ENCODE results near the gene UBE2M.
A peak's percentile ranks its signal among the peaks of the same experiment; 100 is the strongest.

Gene UBE2M

GRCh38 chr19:58563034-58563573 is 4.7 kb upstream of the UBE2M start:
- TF ChIP-seq ZNF274 (IDR thresholded peaks at IDR 0.05; ENCODE audit: low read depth, low read length), result no peak
- H3K4me3 ChIP-seq (ENCODE audit: low read length), result peak overlapping the region; percentile 34; the same call in 1 of the 2 replicates

- H3K4me3 ChIP-seq (ENCODE audit: low read length), result peak overlapping the region; percentile 34; the same call in 1 of the 2 replicates
- TF ChIP-seq ZNF274 (IDR thresholded peaks at IDR 0.05; ENCODE audit: low read depth, low read length), result no peak
Observed at GRCh38 chr19:58562122-58563033, 4.0 kb upstream of the UBE2M start.

- no peak for TF ChIP-seq ZNF274 (IDR thresholded peaks at IDR 0.05; ENCODE audit: low read depth, low read length)
- H3K4me3 ChIP-seq (ENCODE audit: low read length), result peak overlapping the region; percentile 34; the same call in 1 of the 2 replicates
Observed at GRCh38 chr19:58561373-58562121, 3.1 kb upstream of the UBE2M start.

- no peak overlapping the region for H3K4me3 ChIP-seq (ENCODE audit: low read length)
- no peak for TF ChIP-seq ZNF274 (IDR thresholded peaks at IDR 0.05; ENCODE audit: low read depth, low read length)
Observed at GRCh38 chr19:58560921-58561320, 2.5 kb upstream of the UBE2M start.

GRCh38 chr19:58560007-58560887 is 1.8 kb upstream of the UBE2M start:
- TF ChIP-seq ZNF274 (IDR thresholded peaks at IDR 0.05; ENCODE audit: low read depth, low read length), result no peak
- H3K4me3 ChIP-seq (ENCODE audit: low read length), result peak overlapping the region; percentile 86

GRCh38 chr19:58559275-58560006 is 1.0 kb upstream of the UBE2M start:
- TF ChIP-seq ZNF274 (IDR thresholded peaks at IDR 0.05; ENCODE audit: low read depth, low read length), result no peak
- peak overlapping the region; percentile 86 for H3K4me3 ChIP-seq (ENCODE audit: low read length)

- no peak for TF ChIP-seq ZNF274 (IDR thresholded peaks at IDR 0.05; ENCODE audit: low read depth, low read length)
- peak overlapping the region; percentile 97 for H3K4me3 ChIP-seq (ENCODE audit: low read length)
Observed at GRCh38 chr19:58558623-58559274, 338 bp upstream of the UBE2M start.

- no peak for TF ChIP-seq ZNF274 (IDR thresholded peaks at IDR 0.05; ENCODE audit: low read depth, low read length)
- H3K4me3 ChIP-seq (ENCODE audit: low read length), result peak overlapping the region; percentile 97
Observed at GRCh38 chr19:58557221-58558065, 968 bp downstream of the UBE2M start.

- H3K4me3 ChIP-seq (ENCODE audit: low read length), result peak overlapping the region; percentile 97; the same call in 1 of the 2 replicates
- no peak for TF ChIP-seq ZNF274 (IDR thresholded peaks at IDR 0.05; ENCODE audit: low read depth, low read length)
Observed at GRCh38 chr19:58556622-58557220, 1.7 kb downstream of the UBE2M start.

GRCh38 chr19:58555920-58556621 is 2.3 kb downstream of the UBE2M start:
- no peak overlapping the region; the same call in 1 of the 2 replicates for H3K4me3 ChIP-seq (ENCODE audit: low read length)
- TF ChIP-seq ZNF274 (IDR thresholded peaks at IDR 0.05; ENCODE audit: low read depth, low read length), result no peak

Data from GM08714 (cell line).